Stimulated activated CD4-positive, alpha-beta T cell treated with anti-CD3 and anti-CD28 coated beads, TNF-alpha, amount 100 ng/mL, for 1 hour (primary cell): ENCODE measurements around the gene GHRH.

Experiments
- DNase-seq, 3 donors: peaks; one replicate each; pipeline ENCODE4 v3.0.0-alpha.2; 2020; ENCODE audit warnings: low read depth in 3 of 3, low spot score in 1 of 3

GHRH gene

DNA sequence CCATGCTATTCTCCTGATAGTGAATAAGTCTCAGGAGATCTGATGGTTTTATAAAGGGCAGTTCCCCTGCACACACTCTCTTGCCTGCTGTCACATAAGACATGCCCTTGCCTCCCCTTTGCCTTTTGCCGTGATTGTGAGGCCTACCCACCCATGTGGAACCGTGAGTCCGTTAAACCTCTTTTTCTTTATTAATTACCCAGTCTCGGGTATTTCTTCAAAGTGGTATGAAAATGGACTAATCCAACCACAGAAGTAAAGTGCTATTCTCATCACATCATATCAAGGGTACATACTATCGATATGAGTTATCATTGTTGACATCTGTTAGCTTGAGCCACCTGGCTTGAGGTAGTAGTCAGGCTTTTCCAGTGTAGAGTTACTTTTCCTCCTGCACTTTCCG, 30.1 kb upstream of the GHRH start:
- no peak for DNase-seq

DNA sequence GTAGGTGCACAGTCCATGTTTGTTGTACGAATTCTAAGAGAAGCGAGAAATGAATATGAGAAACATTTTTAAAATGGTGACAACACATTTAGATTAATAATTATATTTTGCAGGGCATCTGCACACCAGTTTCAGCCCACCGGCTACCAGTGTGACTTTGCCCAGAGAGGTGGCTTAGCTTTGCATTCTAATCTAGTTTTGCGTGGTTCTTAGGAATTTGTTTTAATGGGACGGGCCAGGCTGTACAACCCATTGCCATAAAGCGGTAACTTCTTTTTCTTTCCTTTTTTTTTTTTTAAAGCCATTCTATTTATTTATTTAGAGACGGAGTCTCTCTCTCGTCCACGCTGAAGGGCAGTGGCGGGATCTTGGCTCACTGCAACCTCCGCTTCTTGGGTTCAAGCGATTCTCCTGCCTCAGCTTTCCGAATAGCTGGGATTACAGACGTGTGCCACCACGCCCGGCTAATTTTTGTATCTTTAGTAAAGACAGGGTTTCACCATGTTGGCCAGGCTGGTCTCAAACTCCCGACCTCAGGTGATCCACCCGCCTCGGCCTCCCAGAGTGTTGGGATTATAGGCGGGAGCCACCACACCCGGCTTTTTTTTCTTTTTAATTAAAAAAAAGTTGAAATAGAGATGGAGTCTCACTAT, 28.7 kb upstream of the GHRH start:
- DNase-seq = no peak

DNA sequence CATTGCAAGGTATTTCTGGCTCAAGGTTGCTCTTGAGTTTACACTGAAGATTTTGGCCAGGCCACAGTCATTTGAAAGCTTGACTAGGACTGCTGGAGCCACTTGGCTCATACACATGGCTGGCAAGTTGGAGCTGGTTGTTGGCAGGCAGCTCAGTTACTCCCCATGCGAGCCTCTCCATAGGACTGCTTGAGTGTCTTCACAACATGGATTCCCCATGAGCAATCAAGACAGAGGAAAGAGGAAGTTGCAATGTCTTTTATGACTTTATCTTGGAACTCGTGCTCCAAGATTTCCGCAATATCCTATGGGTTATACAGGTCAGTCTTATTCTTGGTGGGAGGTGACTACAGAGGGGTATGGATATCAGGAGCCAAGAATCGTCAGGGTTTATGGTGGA, 26.5 kb upstream of the GHRH start:
- DNase-seq = no peak

DNA sequence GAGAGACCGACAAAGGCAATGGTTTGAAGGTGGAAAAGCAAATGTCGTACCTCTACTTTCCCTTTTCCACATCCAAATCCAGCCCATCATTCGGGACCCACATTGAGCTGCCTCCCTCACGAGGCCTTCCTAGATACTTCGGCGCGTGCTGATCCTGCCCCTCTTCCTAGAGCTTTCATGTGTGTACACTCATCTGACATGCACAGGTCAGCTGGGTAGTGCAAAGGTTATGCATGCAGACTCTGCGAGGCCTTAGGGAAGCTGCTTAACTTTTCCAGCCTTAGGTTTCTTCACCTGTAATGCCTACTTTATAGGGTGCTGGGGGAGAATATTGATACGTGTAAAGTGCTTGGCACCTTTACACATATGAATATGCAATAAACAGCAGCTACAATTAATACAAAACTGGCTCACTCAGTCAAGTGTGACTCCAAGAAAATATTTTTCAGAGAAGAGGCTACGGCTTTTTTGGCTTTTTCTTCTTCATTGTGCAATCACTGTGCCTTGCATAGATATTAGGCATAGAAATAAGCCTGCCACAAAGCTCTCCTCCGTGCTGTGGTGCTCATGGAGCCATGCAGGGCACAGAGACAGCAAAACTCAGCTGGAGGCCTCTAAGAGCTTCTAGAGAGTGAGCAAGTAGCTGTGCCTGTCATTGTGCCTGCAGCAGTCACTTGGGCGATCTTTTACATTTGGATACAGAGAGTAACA, 24.2 kb upstream of the GHRH start:
- no peak for DNase-seq

DNA sequence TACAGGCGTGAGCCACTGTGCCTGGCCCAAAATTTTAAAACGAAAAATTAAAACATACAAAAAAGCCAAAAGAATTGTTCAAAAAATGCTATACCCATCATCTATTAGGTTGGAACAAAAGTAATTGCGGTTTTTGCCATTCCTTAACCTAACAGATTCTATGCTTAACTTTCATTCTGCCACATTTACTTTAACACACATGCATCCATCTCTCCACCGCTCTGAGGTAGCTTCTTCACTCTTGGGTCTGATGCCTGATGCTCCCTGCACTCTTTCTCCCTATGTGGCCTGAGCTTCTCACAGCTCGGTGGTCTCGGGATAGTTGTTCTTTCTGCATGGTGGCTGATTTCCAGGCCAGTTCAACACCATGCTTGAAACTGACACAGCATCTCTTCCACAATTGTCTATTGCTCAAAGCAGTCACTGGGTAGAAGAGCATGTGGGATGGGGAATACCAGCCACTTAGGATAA, 23.1 kb upstream of the GHRH start:
- DNase-seq = no peak

DNA sequence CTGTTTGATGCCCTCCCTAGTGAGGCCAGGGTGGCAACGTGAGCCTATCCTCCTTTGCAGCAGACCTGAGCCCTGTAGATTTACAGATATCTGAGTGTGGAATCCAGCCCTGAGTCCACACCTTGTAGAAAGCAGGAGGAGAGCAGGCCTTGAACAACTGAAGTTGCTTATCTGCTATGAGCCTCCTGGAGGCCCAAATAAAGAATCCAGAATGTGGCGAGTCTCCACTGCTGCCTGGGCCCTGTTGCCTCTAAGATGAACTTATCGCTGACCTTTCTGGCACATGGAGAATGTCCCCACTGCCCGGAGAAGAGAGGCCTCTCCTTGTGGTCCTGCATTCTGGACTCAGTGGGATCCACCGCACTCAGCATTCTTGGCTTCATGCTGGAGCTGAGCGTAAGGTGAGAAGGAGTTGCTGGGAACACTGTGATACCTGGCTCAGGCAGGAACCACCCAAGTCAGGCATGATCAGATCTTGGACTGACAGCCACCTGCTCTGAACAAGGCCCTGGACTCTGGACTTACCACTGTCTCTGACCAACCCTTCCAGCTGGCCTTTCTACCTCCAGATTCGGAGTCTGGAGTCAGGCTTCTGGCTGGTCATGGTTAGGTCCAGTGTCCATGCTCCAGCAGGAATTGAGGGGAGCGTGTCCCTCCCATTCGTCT, 22.0 kb upstream of the GHRH start:
- DNase-seq = no peak

DNA sequence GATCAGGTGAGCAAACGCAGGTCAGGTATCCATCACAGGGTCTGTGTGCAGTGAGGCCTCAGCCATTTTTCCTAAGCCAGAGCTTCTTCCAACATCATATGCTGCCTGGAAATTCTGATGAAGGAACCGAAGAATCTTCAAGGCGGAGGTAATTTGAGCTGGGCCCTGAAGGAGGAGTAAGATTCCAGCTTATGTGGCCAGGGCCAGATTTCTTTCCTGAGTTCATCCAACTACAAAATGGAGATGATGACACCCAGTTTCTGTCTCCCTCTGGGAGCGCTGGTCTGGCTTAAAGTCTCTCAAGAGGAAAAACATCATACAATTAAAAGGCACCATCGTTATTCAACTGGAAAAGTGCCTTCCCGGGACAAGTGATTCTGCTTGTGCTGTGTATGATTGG, 20.9 kb upstream of the GHRH start:
- DNase-seq = no peak

DNA sequence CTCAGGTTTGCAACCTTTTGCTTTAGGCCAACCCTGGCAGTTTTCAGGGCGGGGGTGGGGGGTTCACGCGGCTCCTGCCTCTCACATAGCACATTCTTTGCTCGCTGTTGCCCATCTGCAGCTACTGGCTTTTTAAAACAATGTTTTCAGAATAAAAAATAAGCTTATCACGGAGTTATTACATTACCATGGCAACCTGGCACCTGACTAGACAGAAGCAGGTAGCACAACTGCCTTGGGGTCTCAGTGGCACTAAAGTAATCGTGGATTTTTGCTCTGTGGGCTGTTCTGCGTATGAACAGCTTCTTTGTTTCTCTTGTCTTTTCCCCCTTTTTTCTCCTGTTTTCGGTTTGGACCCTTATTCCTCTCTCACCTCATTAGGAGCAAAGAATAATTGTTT, 18.8 kb upstream of the GHRH start:
- DNase-seq = no peak

DNA sequence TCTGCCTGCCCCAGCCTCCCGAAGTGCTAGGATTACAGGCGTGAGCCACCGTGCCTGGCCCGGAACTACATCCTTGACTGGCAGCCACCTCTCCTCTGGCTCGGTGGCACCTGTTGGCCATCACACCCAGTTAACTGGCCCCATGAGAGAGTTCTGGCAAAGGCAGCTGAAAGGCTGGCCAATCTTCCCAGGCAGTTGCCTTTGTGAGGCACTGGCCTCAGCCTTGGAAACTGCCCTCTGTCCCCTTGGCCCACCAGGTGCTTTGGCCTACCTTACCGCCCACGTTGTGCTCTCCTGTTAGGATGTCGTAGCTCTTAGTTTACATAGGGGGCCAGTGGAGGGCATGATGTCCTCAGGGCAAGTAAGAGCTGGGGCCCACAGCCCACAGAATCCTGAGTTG, 18.2 kb upstream of the GHRH start:
- no peak for DNase-seq

DNA sequence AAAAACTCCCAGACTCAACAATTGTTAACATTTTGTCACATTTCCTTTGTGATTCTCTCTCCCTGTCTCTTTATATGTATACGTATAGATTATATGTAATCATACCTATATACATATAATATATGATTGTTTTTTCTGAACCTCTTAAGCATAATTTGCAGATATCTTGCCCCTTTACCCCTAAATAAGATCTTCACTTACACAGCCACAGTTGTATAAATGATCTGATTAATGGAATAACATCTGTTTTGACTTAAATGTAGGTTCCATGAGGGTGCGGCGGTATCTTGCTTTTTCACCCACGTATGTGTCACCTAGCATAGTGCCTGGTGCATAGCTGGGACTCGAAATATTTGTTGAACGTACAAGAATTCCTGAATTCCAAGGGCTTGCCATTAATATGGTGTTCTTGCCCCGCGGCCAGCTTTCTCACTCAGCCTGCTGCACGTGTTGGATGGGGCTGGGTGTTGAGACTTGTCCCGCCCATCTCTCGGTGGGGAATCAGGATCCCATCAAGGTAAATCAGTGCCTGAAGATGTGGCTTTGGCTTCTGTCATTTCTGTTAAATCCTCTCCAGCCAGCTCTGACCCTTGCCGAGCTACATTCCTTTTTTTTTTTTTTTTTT, 17.5 kb upstream of the GHRH start:
- no peak for DNase-seq

DNA sequence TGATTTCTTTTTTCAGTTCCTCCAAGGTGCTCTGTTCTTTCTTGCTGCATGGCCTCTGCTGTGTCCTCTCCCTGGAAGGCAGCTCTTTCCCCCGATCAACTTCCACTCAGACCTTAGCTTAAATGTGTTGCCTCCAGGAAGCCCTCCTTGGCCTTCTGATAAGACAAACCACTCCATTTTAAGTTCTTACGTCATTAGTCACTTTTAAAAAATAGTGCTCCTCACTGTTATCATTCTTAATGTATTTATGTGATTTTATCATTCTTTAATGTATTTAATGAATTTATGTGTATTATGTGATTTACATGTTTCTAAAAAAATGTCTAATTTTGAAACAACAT, 15.6 kb upstream of the GHRH start:
- no peak for DNase-seq

DNA sequence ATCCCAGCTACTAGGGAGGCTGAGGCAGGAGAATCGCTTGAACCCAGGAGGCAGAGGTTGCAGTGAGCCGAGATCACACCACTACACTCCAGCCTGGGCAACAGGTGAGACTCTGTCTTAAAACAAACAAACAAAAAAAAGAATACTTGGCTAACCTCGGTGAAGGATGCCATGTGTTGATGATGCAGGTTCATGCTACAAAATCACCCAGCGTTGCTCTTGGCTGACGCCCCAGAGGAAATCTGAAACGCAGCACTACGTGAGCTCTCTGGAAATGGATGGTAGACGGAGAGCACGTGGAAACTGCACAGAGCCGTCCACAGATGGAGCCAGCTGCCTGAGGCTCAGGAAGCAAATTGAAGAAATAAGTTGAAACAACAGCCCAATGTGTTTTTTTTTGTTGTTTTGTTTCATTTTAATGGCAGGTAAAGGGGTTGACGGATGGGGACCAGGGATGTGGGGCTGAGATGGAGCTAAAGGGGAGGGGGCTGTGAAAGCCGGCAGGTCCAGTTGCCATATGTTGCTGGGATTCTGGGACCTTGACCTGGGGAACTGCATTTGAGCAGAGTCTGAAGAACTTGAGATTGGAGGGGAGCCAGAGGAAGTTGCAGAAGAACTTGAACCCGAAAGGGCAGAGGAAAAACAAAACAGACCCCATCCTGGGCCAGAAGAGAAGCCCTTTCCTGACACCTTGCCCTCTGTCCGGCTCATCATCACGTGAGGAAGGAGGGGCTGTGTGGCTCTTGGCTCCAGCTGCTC, 15.1 kb upstream of the GHRH start:
- no peak for DNase-seq

DNA sequence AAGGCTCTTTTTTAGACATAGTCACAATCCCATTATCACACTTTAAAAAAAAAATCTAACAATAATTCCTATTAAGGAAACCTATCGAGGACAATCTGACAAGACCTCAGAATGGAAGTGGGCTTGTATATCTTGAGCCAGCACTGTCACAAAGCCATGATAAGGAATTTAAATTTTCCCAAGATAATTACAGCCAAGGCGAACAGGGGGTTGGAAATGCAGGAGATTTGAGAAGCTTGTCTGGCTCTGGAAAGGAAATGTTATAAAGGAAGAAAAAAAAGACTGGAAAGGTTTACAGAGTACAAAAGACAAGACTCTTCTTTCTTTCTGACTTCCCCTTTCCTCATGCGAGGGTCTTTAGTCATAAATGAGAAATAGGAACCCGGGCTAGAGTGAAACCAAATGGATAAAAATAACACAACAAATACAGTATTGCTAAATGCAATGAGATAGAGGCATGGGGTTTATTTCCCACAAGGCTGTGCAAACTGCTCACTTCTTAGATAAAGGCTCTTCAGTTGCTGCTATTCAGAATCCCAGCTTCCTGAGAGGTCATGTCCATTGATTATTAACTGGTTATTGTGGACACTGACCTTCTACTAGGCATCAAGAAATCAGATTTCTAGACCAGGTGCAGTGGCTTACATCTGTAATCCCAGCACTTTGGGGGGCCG, 13.4 kb upstream of the GHRH start:
- no peak for DNase-seq

DNA sequence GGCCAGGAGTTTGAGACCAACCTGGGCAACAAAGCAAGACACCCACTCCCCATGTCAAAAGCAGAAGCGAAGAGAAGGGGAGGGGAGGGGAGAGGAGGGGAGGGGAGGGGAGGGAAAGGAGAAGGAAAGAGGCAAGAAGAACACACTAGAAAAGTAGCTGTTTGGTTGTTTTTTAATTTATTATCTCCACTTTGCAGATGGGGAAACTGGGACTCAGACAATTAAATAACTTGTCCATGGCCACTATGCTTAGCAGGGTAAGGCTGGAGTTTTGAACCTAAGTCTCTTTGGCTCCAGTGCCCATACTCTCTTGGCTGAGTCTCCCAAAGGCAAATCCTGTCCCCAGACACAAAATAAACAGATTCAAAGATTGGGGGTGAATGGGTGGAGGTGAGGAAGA, 12.4 kb upstream of the GHRH start:
- no peak for DNase-seq

DNA sequence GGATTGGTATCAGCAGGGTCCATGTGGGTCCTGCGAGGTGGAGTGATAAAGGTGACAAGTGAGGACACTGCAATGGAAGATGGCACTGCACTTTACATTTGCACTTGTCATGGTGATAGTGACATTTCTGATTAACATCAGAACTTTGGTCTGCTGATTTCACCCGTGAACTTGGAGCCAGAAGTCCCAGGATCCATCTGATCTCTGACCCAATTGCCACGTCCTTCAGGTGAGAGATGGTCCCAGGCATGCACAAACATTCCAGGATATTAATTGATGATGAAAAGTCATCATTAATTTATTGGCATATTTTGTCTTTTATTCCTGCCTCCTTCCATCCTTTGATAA, 9.8 kb upstream of the GHRH start:
- no peak for DNase-seq

DNA sequence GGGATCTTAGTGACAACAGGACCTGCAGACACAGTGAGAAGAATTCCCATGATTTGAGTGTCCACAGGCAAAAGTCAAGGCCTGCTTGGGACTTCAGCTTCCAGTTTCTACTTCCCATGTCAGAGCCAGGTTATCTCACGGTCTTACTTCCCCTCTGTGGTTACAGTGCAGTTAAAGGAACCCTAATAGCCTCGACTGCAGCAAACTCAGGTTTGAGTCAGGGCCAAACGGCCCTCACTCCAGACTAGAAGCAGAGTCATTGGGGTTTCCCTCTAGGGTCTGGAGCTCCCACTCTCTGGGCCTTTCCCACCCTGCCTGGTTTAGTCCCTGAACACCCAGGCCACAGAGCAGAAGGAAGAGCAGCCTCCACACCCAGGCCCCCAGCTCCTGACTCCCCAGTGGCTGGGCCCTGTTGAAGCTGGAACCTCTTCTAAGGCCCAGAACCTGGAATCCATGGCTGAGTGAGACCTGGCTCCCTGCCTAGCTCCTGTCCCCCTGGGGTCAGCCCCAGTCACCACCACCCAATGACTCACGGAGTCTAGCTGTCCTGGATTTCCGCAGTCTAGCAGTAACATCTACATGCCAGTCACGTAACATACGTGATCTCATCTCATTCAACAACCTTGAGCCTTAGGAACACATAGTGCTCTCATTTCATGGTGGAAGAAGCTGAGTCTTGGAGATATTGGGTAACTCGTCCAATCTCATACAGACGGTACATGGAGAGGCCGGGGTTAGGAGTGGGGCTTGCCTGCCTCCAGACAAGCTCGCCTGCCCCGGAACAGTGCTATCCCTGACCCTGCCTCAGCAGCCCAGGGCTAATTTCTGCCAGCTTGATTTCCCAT, 9.2 kb upstream of the GHRH start:
- no peak for DNase-seq

DNA sequence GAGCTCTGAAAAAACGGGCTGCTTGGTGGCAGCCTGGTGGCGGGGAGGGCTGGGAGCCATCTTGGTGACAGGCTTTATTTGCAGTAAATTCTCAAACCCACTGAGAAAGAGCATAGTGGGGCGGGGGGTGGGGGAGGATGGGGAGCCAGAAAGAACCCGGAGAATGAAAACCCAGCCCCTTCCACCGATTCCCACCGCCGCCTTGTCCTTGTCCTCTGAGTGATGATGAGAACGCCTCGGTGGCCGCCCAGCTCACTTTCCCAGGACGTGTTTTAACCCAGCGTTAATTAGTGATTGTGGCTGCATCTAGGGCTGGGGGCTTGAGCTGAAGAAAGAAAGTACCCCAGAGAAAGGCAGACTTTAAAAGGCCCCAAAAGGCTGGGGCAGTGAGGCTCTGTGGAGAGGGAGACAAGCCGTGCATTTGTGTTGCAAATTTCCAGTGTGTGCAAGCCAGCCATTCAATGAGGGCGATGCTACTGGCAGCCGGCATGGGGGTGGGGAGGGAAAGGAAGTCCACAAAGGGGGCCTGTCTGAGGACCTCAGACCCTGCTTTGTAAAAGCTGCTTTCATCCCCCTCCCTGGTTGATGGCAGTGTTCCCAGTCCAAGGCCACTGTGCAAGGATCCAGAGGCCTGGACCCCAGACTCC, 6.2 kb upstream of the GHRH start:
- DNase-seq = no peak

DNA sequence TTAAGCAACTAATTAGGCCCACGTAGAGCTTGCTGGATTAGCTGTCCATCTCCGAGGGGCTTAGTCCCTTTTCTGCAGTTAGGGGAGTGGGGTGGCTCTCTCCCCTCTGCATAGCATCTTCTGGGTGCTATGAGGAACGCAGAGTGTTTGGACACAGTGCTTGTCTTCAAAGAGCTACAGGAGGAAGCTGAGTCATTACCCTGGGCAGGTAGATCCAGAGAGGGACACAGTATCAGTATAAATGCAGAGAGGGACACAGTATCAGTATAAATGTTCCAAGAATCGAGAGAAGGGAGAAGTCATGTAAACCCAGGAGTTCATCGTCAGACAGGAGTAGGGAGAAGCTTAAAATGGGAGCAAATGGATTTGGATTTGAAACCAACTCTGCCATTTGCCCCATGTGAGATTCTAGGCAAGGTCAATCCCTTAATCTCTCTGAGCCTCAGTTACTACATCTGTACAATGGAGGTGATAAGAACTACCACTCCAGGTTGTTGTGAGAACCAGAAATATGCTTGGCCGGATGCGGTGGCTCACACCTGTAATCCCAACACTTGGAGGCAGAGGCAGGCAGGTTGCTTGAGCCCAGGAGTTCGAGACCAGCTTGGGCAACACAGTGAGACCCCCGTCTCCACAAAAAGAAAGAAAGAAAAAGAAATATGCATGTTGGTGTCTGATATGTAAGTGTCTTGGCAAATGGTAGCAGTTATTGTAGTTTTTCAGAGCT, 5.5 kb upstream of the GHRH start:
- no peak for DNase-seq

DNA sequence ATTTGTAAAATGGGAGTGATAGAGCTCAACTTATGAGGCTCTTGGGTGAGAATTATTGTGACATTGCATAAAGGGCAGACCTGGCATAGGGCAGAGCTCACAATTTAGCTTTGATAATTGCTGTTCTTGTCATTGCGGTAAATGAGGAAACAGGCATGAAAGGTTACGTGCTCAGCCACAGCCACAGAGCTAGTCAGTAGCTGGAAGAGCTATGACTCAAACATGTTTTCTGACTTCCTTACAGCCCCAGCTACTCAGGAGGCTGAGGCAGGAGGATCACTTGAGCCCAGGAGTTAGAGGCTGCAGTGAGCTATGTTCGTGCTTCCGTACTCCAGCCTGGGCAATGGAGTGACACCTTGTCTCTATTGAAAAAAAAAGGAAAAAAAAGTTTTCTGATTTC, 3.5 kb upstream of the GHRH start:
- DNase-seq = no peak
